Sigmoid colon (tissue), 4 donors: ENCODE measurements around the gene ITPK1.

Experiments used
- POLR2AphosphoS5 ChIP-seq, 4 donors: sonication (generic); formaldehyde crosslinking; IDR thresholded peaks; one replicate each; pipeline ENCODE4 v1.6.1; 2017; ENCODE audit warnings: antibody characterized with exemption in 4 of 4
- TF ChIP-seq, protein P1 (sequence below), 4 experiments: fragments of 450-650 bp in 3 of 4; fragments of 200-600 bp in 1 of 4; IDR thresholded peaks; one replicate each; pipeline ENCODE4 v1.5.1; 2016 to 2019; ENCODE audit warnings: antibody characterized with exemption in 4 of 4, mild to moderate bottlenecking in 3 of 4, moderate library complexity in 2 of 4

DNA sequence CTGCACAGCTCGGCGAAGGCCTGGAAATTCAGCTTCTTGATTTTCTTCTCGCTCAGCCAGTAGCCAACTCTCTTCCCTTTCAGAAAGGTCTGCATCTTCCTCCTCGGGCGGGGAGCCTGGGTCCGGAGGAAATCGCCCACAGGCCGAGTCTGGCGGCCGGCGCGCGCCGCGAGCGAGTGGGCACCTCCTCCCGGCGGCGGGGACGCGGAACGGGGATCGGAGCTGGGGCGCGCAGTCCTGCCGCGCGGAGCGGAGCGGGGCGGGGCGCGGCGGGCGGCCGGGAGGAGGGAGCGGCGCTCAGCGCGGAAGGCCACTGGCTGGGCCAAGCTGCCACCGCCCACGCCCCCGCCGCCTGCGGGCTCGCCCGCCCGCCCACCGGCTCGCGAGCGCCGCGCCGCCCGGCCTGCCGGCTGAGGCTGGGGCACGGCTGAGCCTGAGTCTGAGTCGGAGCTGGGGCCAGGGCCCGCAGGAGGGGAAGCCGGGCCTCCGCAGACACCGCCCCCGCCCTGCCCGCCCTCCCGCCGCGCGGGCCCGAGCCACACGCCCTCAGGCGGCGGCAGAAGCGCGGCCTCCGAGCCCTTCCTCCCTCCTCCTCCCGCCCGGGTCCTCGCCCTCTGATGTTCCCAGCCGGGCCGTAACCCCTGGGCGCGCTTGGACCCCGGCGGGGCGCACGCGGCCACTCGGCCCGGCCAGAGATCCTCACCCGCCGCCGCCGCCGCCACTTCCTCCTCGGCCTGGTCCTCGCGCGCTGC, 480 bp downstream of the ITPK1 start:
- TF ChIP-seq, protein P1, sequence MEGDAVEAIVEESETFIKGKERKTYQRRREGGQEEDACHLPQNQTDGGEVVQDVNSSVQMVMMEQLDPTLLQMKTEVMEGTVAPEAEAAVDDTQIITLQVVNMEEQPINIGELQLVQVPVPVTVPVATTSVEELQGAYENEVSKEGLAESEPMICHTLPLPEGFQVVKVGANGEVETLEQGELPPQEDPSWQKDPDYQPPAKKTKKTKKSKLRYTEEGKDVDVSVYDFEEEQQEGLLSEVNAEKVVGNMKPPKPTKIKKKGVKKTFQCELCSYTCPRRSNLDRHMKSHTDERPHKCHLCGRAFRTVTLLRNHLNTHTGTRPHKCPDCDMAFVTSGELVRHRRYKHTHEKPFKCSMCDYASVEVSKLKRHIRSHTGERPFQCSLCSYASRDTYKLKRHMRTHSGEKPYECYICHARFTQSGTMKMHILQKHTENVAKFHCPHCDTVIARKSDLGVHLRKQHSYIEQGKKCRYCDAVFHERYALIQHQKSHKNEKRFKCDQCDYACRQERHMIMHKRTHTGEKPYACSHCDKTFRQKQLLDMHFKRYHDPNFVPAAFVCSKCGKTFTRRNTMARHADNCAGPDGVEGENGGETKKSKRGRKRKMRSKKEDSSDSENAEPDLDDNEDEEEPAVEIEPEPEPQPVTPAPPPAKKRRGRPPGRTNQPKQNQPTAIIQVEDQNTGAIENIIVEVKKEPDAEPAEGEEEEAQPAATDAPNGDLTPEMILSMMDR (IDR thresholded peaks at IDR 0.05): peak in 1 of 4 experiments; percentile 19
- peak; percentile 50 to 90 (median 82) for TF ChIP-seq POLR2AphosphoS5 (IDR thresholded peaks at IDR 0.05)
